PC-9 (cell line): ENCODE measurements around the gene DHODH. TPM values are rescaled to one million over a fixed set of nuclear protein-coding genes. Genes with fewer than 3 reads are reported as not detected.

Experiments used
- BruUV-seq: library from RNA; stranded (reverse); fragments of 400-500 nt; replicated peaks from 2 replicates; lab custom pipeline; 2021; lab: Mats Ljungman, UMichigan
- CTCF ChIA-PET: fragments of 300-600 bp; sonication (Branson Sonifier 250); formaldehyde crosslinking; loops from one replicate; lab custom pipeline; 2022; ENCODE audit warnings: antibody characterized with exemption; lab: Charles Lee
- POLR2A ChIA-PET: fragments of 300-600 bp; sonication (Branson Sonifier 250); formaldehyde crosslinking; loops from one replicate; lab custom pipeline; 2022; ENCODE audit warnings: antibody characterized with exemption; ENCODE audit not compliant: unreplicated experiment; lab: Charles Lee
- DNase-seq, 2 experiments: peaks; one replicate each; pipeline versions ENCODE4 v3.0.0 to v3.0.0-alpha.2; 2015 to 2022; ENCODE audit warnings: mixed read lengths in 1 of 2
- H2AFZ ChIP-seq: fragments of 200-600 bp; sonication (generic); 2 replicates; pipeline ENCODE4 v1.8.1; 2017; ENCODE audit warnings: antibody characterized with exemption
- H3F3A ChIP-seq: fragments of 200-600 bp; sonication (generic); 2 replicates; pipeline ENCODE4 v1.8.1; 2017; ENCODE audit warnings: antibody characterized with exemption, mild to moderate bottlenecking, low read depth; ENCODE audit not compliant: insufficient read depth
- H3K27ac ChIP-seq: fragments of 200-600 bp; sonication (generic); 2 replicates; pipeline ENCODE4 v1.6.1; 2016; ENCODE audit warnings: mixed run types
- H3K27me3 ChIP-seq: fragments of 200-600 bp; sonication (generic); 2 replicates; pipeline ENCODE4 v1.6.1; 2016; ENCODE audit warnings: low read depth, mixed run types; ENCODE audit not compliant: insufficient read depth
- H3K36me3 ChIP-seq: fragments of 200-600 bp; sonication (generic); 2 replicates; pipeline ENCODE4 v1.6.1; 2016; ENCODE audit warnings: low read depth, mixed run types
- H3K4me1 ChIP-seq: fragments of 200-600 bp; sonication (generic); replicated peaks from 2 replicates; pipeline ENCODE4 v1.6.1; 2016; ENCODE audit warnings: mixed run types; ENCODE audit not compliant: insufficient read depth
- H3K4me2 ChIP-seq: fragments of 200-600 bp; sonication (generic); 2 replicates; pipeline ENCODE4 v1.6.1; 2017; ENCODE audit warnings: mixed run types
- H3K4me3 ChIP-seq: fragments of 200-600 bp; sonication (generic); 2 replicates; pipeline ENCODE4 v1.6.1; 2016; ENCODE audit warnings: mixed run types
- H3K79me2 ChIP-seq: fragments of 200-600 bp; sonication (generic); 2 replicates; pipeline ENCODE4 v1.6.1; 2017; ENCODE audit warnings: low read depth, mixed run types
- H3K9me2 ChIP-seq: fragments of 200-600 bp; sonication (generic); 2 replicates; pipeline ENCODE4 v1.8.1; 2017; ENCODE audit warnings: mild to moderate bottlenecking; ENCODE audit not compliant: insufficient read depth
- H3K9me3 ChIP-seq: fragments of 200-600 bp; sonication (generic); 2 replicates; pipeline ENCODE4 v1.8.1; 2016; ENCODE audit warnings: low read depth; ENCODE audit not compliant: insufficient read depth
- H4K20me1 ChIP-seq: fragments of 200-600 bp; sonication (generic); 2 replicates; pipeline ENCODE4 v1.8.1; 2017; ENCODE audit not compliant: insufficient read depth
- EZH2 ChIP-seq: fragments of 200-600 bp; sonication (generic); IDR thresholded peaks from 2 replicates; pipeline ENCODE4 v1.8.0; 2017; ENCODE audit warnings: antibody characterized with exemption, low read depth
- intact Hi-C: fragments of 100-400 bp; cut with micrococcal nuclease; formaldehyde crosslinking; loops from one replicate; pipeline ENCODE4 v1.10.0; 2022; ENCODE audit not compliant: unreplicated experiment
- total RNA-seq: library from RNA; stranded (reverse); gene quantifications from 2 replicates; pipeline ENCODE4 v1.2.3, GENCODE V29; 2021
- TF ChIP-seq, protein P1 (sequence below): fragments of 200-600 bp; sonication (generic); conservative IDR thresholded peaks from 2 replicates; pipeline ENCODE4 v1.6.1; 2017; ENCODE audit warnings: mixed run types, antibody characterized with exemption, mild to moderate bottlenecking, moderate library complexity

Gene DHODH
- total RNA-seq, 1 experiment from 2014 or later, result 10.6 TPM

DNA sequence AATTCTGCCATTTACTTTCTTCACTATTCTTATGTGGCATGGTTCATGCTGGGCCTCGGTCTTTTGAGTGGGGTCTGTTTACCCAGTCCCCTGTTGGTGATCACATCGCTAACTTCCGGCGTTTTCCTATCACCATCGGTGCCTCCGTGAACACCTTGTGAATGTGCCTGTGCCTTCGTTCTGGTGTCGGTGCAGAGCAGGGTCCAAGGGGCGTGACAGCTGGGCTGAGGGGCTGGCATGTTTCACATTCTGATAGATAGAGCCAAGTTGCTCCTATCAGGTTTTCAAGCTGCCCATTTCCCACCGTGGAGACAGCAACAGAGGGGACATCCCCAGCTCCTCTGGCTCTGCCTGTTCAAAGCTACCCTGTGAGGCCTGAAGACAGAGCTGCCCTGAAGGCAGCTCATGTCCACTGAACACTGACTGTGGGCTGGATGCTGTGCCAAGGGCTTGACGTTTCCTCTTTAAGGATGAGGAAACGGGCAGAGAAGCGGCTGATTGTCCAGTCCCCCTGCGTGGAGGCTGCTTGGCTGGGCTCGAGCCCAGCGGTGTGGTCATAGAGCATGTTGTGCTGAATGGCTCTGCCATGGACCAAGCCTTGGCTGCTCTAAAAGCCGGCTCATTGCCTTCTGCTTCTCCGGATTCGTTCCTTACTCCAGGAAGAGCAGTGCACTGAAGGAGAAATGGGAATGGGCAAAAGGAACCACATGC lies 17.0 kb downstream of the DHODH start:
- Histone ChIP-seq H4K20me1 (no peaks in the 10 kb centered on the region), H3K36me3 (0 out of 2 replicates have a peak, but pooled peaks cover 5% of the 10 kb centered on the region), H2AFZ (no peak overlapping the region), H3K4me3 (no peak overlapping the region), H3K79me2 (no peaks in the 10 kb centered on the region), H3K4me2 (no peak overlapping the region), H3F3A (no peaks in the 10 kb centered on the region), H3K27ac (no peak overlapping the region), H3K9me3 (no peaks in the 10 kb centered on the region), H3K4me1 (no peaks in the 10 kb centered on the region), H3K27me3 (no peaks in the 10 kb centered on the region), H3K9me2 (no peaks in the 10 kb centered on the region)
- BruUV-seq, result no TSS peak
- TF ChIP-seq, protein P1, sequence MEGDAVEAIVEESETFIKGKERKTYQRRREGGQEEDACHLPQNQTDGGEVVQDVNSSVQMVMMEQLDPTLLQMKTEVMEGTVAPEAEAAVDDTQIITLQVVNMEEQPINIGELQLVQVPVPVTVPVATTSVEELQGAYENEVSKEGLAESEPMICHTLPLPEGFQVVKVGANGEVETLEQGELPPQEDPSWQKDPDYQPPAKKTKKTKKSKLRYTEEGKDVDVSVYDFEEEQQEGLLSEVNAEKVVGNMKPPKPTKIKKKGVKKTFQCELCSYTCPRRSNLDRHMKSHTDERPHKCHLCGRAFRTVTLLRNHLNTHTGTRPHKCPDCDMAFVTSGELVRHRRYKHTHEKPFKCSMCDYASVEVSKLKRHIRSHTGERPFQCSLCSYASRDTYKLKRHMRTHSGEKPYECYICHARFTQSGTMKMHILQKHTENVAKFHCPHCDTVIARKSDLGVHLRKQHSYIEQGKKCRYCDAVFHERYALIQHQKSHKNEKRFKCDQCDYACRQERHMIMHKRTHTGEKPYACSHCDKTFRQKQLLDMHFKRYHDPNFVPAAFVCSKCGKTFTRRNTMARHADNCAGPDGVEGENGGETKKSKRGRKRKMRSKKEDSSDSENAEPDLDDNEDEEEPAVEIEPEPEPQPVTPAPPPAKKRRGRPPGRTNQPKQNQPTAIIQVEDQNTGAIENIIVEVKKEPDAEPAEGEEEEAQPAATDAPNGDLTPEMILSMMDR, result no peak
- no peak for TF ChIP-seq EZH2
- intact Hi-C loops, result no loop called here
- ChIA-PET POLR2A (no interaction called here), CTCF (no interaction called here)
- DNase-seq, result no peak

DNA sequence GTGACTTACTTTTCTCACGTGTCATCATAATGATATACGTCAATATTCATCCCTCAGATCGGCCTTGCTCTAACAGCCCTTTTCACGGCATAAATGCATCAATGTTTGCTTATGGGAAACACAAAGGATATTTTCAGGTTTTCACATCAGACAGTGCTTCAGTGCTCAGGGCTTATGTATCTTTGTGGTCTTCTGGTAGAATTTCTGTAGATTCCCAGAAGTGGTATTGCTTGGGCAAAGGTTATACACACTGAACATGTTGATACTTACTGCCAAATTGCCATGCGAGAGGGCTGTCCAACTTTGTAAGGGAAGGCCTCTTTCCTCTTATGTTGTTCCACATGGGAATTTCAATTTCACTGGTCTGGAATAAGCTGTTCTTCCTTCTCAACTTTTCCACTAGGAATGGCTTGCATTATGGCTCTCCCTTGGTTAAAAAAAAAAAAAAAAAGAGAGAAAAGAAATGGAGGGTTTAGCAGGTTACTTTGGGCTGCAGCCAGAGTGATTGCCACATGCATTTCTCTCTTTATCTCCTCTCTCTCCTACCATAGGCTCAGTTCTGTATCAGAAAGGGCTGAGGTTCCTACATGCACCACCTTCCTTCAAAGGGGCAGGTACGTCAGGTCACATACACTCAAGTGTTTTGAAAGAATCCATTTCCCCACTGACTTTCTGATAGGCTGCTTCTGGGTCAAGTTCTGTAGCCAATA lies 19.3 kb downstream of the DHODH start:
- H3K4me3 ChIP-seq, result no peak overlapping the region
- BruUV-seq, result no TSS peak
- no peaks in the 10 kb centered on the region for H3K27me3 ChIP-seq
- no peak for TF ChIP-seq EZH2
- TF ChIP-seq, protein P1, result no peak
- no peak overlapping the region for H2AFZ ChIP-seq
- no peak overlapping the region for H3K4me2 ChIP-seq
- no peak overlapping the region for H3K27ac ChIP-seq
- no peak for DNase-seq
- no peaks in the 10 kb centered on the region for H4K20me1 ChIP-seq
- ChIA-PET CTCF (no interaction called here), POLR2A (interaction anchor here (0.6 kb wide), 1 partner anchor 59 kb away, joined by 7 read pairs; no protein-coding TSS in a partner anchor)
- intact Hi-C loops, result no loop called here
- H3K4me1 ChIP-seq, result no peaks in the 10 kb centered on the region
- H3K36me3 ChIP-seq, result 0 out of 2 replicates have a peak, but pooled peaks cover 5% of the 10 kb centered on the region
- no peaks in the 10 kb centered on the region for H3K79me2 ChIP-seq
- no peaks in the 10 kb centered on the region; the same call in 1 of the 2 replicates for H3K9me2 ChIP-seq
- no peaks in the 10 kb centered on the region for H3K9me3 ChIP-seq
- H3F3A ChIP-seq, result no peaks in the 10 kb centered on the region

DNA sequence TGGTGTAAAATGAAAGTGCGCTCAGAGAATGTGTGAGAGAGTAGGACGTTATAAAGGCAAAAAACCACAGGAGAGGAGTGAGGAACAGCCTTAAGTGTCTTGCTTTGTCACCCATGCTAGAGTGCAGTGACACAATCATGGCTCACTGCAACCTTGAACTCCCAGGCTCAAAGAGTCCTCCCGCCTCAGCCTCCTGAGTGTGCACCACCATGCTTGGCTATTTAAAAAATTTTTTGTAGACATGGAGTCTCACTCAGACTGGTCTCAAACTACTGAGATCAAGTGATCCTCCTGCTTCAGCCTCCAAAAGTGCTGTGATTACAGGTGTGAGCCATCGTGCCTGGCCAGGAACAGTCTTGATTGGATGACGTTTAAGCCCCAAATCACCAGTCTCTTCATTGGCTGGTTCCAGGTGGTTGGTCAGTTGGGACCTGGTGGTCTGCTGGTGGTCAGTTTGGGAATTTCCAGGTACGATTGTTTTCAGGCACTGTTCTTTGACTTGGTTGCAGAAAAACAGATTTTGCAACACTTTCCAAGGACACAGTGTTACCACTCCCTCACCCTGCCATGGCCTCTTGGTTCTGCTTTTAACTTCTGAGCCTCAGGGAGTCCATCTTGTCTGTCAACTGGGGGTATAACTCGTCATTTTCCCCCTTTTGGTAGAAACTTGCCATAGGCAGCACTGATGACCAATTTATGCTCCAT lies 21.2 kb downstream of the DHODH start:
- POLR2A ChIA-PET, result no interaction called here

More for the DNA sequence above, 21.2 kb downstream of the DHODH start:
- Histone ChIP-seq H2AFZ (no peak overlapping the region), H3K4me1 (no peaks in the 10 kb centered on the region), H4K20me1 (no peaks in the 10 kb centered on the region), H3K9me3 (no peaks in the 10 kb centered on the region), H3K9me2 (no peaks in the 10 kb centered on the region; the same call in 1 of the 2 replicates), H3K79me2 (no peaks in the 10 kb centered on the region), H3F3A (no peaks in the 10 kb centered on the region), H3K27me3 (no peaks in the 10 kb centered on the region), H3K36me3 (no peaks in the 10 kb centered on the region), H3K4me3 (no peak overlapping the region), H3K4me2 (no peak overlapping the region), H3K27ac (no peak overlapping the region)
- no peak for TF ChIP-seq EZH2
- TF ChIP-seq, protein P1, result no peak
- no TSS peak for BruUV-seq
- intact Hi-C loops, result no loop called here
- CTCF ChIA-PET, result no interaction called here
- DNase-seq, result no peak
